ENCODE measurements around the gene SPECC1.
"Not testable (repeated sequence)": the region's sequence is repeated elsewhere in the genome, so short reads cannot be mapped to it uniquely, and the experiment has no call there.

Gene SPECC1

GRCh38 chr17:20128036-20128667 lies 119.0 kb downstream of the SPECC1 start:
- no peak for DNase-seq (ENCODE audit: low read depth)

- DNase-seq (ENCODE audit: low read depth): no peak
Observed at GRCh38 chr17:20133517-20133916, 124.4 kb downstream of the SPECC1 start.

DNA sequence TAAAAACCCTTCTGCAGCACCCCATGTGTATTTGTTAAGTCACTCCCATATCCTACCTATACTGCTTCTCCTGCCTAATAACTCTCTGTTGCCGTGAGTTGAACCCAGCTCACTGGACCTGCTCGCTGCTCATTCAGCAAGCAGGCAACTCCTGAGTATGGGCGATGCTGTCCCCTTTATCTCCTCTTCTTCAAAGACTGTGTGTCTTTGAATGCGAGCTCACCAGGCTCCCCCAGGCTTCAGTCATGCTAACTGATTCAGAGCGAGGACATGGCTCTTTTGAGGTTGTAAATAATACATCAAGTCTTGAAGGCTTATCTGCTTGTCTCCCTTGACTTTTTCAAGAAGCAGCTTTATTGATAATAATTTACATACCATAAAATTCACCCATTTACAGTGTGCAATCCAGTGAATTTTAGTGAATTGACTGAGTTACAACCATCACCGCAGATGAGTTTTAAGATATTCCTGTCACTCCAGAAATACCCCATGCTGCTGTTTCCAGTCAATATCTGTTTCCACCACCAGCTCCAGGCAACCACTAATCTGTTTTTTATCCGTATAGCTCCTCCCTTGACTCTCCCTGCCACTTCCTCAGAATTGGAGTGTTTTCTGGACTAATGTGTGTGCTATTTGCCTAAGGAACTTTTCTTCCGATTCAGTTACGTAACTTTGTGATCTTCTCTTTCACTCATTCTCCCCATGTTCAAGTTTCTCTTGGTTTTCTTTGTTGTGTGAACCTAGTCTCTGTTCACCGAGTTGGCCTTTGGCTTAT lies 132.2 kb downstream of the SPECC1 start:
- no peak for DNase-seq (ENCODE audit: low read depth)

DNA sequence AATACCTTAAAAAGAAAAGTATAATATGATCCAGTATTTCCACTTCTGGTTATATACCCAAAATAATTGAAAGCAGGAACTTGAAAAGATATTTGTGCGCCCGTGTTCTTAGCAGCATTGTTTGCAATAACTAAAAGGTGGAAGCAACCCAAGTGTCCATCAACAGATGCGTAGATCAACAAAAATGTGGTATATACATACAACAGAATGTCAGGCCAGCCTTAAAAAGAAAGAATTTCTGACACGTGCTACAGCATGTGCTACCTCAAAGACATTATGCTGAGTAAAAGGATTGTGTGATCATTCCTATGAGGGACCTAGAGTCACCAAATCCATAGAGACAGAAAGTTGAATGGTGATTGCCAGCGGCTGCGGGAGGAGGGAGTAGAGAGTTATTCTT lies 133.1 kb downstream of the SPECC1 start:
- DNase-seq (ENCODE audit: low read depth): no peak

GRCh38 chr17:20143740-20144139 lies 134.6 kb downstream of the SPECC1 start:
- no peak for DNase-seq (ENCODE audit: low read depth)

GRCh38 chr17:20145567-20145966 lies 136.4 kb downstream of the SPECC1 start:
- no peak for DNase-seq (ENCODE audit: low read depth)

DNA sequence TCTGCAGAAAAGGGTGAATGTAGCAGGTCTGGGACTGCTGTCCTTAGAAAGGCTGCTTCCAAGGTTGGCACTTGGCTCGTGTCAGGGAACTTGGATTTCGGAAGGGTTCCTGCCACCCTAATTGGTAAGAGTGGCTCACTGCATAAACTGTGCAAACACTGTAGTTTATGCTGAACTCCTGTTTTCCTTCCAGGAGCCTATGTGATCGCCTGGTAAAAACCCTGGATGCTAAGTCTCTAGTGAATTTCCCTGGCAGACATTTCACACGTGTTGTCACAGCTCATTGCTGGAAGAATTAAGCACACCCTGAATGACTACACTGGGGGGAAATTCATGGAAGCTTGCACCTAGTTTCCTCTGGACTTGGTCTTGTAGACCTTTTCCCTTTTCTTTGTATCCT lies 140.1 kb downstream of the SPECC1 start:
- DNase-seq (ENCODE audit: low read depth): no peak

- DNase-seq (ENCODE audit: low read depth): no peak
Observed at GRCh38 chr17:20151174-20151573, 142.0 kb downstream of the SPECC1 start.

- no peak for DNase-seq (ENCODE audit: low read depth)
Observed at GRCh38 chr17:20153231-20153630, 144.1 kb downstream of the SPECC1 start.

- no peak for DNase-seq (ENCODE audit: low read depth)
Observed at GRCh38 chr17:20154286-20155000, 145.3 kb downstream of the SPECC1 start.

DNA sequence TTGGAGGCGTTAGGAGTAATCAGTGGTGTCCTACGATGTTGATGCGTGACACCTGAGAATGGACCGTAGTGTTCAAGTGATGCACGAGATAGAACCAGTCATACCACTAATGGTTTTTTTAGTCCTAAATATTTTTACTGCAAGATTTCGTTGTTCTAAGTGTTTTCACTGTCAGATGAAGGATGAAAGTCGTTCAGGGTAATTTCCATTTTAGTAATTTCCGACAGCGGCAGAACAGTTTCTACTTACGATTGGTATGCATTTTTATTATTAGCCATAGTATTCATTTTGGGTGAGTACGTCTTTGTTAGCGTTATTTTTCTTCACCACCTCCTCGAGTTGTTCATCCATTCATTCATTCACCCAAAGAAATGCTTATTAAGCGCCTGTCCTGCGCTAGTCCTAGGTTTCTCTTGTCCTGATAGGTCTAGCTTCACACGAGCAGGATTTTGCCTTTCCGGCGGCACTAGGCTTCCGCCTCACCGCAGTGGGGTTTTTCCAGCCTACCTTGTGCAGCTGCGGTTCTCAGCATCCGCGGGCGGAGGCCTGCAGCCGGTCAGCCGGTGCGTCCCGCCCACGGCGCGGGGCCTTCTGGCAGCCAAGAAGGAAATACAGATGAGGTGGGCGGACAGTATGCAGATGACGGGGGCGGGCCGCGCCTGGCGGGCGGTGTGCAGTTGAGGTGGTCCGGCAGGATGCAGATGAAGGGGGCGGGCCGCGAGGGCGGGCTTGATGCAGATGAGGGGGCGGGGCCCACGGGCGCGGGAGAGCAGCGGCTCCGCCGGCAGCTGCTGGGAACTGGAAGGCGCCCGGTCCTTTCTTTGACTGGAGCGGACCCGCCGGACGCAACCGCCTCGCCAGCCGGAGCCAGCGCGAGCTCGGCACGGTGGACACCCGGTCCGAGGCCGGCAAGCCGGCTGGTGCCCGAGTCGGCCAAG lies 146.4 kb downstream of the SPECC1 start:
- DNase-seq (ENCODE audit: low read depth): peak; percentile 72

GRCh38 chr17:20156196-20157000 lies 147.2 kb downstream of the SPECC1 start:
- no peak for DNase-seq (ENCODE audit: low read depth)

GRCh38 chr17:20157001-20157310 lies 147.8 kb downstream of the SPECC1 start:
- DNase-seq (ENCODE audit: low read depth): no peak

GRCh38 chr17:20158580-20158979 lies 149.4 kb downstream of the SPECC1 start:
- DNase-seq (ENCODE audit: low read depth): no peak

DNA sequence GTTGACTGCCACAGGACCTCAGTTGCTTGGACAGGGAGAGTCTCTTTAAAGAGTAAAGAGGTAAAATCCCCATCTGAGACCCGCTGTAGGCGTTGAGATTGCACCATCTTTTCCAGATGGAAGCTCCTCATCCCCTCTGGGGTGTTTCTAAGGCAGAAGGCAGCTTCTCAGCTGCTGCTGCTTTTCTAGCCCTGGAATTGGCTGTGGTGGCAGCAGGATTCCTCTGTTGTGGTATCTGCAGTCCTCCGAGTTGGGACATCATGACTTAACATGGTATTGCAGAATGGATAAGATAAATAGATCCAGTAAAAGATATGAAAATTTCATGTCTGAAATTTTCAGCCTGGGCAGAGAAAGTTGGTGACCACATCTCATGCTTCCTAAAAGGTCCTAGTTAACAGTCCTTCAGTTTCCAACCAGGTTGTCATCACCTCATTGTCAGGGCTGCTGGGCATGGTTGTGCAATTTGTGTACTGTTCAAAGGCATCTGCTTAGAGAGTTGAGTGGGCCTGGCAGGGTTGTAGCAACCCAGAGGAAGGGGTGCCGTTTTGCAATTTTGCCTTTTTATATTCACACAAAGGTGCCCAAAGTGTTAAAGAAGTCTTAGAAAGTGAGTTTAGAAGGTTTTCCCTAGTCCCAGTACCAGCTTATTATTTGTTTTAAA lies 150.4 kb downstream of the SPECC1 start:
- no peak for DNase-seq (ENCODE audit: low read depth)

- DNase-seq (ENCODE audit: low read depth): not testable (repeated sequence)
Observed at GRCh38 chr17:20165516-20165915, 156.4 kb downstream of the SPECC1 start.

- no peak for DNase-seq (ENCODE audit: low read depth)
Observed at GRCh38 chr17:20170085-20170484, 160.9 kb downstream of the SPECC1 start.

DNA sequence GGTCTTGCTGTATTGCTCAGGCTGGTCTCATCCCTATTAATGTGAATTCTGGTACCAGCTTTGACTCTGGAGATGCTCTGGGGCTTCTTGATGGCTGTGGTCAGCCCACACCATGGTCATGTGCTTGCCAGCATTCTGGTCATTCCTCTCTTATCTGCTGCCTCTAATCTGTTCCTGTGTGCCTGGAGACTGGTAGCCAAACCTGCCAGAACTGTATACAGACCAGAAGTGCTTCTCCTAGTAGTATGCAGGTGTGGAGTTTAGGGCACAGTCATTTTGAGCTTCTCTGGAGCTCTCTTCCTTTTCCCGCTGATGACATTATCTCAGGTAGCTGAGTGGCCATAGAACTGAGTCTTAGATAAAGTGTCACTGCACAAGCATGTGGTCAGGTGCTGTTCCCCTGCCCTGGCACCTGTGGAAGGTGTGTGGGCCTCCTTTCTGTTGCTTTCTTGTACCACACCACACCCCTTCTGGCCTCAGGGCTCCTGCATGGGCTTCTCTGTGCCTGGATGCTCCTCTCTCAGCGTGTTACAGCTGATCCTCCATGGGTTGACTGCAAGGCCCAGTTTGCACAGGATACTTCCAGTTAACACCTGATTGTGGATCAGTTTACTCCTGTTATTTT lies 162.7 kb downstream of the SPECC1 start:
- DNase-seq (ENCODE audit: low read depth): no peak

DNA sequence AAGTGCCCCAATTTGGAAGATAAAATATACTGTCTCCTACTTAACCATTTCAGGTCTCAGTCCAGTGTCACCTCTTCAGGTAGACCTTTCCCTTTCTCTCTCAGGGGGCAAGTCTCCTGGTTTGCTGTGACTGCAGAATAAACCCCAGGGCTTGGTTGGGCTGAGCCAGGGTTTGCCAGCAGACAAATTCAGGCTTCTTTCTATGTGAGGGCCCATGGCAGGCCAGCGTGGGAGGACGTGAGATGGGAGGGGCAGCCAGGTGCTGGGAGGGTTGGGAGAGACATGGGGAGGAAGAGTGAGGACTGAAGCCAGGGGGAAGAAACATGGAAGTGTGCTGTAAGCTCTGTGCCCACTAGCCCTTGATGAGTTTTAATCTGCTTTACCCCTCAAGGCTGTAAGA lies 163.2 kb downstream of the SPECC1 start:
- no peak for DNase-seq (ENCODE audit: low read depth)

DNA sequence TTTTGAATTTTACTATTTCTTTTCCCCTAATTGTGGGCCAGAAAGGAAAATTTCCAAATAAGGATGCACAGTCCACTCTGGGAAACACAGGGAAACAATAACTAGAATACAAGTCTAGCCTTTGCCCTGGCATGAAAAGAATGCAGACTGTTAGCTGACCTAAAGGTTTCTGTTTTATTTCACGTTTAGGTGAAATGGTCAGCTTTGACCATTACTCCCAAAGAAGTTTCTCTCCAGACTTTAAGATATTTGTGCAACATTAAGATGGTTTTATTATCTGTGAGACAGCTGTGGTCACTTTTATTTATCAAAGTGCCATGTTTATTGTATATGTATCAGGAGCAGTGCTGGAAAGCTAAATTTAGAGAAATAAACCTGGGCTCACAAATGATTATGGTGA lies 163.9 kb downstream of the SPECC1 start:
- no peak for DNase-seq (ENCODE audit: low read depth)
